OCI-M1 (cell line): ENCODE measurements around the gene ANKRD13A.
"Not testable (repeated sequence)": the region's sequence is repeated elsewhere in the genome, so short reads cannot be mapped to it uniquely, and the experiment has no call there.

Source experiments
- DNase-seq: peaks from one replicate; lab custom pipeline; 2025; lab: John Stamatoyannopoulos, UW

ANKRD13A gene

DNA sequence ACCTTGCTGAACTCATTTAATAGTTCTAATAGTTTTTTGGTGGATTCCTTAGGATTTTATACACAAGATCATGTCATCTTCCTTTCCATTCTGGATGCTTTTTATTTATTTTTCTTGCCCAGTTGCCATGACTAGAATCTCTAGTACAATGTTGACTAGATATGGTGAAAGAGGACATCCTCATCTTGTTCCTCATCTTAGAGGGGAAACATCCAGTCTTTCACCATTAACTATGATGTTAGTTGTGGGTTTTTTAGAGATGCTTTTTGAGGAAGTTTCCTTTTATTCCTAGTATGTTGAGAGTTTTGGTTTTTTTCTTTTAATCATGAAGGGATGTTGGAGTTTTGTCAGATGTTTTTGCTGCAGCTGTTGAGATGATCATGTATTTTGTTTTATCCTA lies 8.7 kb downstream of the ANKRD13A start:
- DNase-seq: peak; percentile 23

DNA sequence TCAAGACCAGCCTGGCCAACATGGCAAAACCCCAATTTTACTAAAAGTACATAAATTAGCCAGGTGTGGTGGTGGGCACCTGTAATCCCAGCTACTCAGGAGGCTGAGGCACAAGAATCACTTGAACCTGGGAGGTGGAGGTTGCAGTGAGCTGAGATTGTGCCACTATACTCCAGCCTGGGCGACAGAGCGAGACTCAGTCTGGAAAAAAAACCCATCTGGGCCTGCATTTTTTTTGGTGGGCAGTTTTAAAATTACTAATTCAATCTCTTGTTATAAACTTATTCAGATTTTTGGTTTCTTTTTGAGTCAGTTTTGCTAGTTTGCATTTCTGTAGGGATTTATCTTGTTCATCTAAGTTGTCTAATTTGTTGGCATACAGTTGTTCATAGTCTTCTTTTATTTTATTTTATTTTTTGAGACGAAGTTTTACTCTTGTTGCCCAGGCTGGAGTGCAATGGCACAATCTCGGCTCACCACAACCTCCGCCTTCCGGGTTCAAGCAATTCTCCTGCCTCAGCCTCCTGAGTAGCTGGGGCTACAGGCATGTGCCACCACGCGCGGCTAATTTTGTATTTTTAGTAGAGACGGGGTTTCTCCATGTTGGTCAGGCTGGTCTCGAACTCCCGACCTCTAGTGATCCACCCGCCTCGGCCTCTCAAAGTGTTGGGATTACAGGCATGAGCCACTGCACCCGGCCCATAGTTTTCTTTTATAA lies 9.6 kb downstream of the ANKRD13A start:
- not testable (repeated sequence) for DNase-seq

DNA sequence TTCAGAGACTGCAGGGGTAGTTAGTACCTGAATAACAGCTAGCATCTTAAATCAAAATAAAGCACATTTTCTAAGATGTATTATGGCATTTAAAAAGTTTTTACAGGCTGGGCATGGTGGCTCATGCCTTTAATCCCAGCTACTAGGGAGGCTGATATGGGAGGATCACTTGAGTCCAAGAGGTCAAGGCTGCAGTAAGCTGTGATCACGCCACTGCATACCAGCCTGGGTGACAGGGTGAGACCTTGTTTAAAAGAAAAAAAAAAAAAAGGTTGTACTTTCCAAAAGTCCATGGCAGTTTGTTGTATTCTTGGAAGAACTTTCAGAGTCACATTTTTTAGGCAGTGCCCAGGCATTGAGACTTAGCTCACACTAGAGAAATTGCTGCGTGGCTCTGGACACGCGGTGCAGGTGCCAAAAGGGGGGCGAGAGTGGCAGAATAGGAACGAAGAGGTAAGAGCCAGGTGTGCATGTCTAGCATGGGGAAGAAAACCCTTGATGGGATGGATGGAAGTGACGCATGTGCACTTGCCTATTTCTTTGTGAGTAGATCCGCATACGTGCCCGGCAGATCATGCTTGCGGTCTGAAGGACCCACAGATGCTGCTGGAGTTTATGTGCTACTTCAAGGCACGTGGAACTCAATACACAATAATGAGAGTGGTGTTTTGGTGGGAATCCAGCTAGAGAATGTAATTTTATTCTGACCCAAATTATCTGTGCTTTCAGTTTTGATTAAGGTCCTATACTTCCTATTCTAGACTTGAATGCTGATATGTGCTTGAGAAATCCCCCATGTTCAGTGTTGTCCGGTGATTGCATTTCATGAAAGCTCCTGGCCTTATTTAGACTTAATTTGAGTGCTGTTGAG lies 11.9 kb downstream of the ANKRD13A start:
- no peak for DNase-seq

DNA sequence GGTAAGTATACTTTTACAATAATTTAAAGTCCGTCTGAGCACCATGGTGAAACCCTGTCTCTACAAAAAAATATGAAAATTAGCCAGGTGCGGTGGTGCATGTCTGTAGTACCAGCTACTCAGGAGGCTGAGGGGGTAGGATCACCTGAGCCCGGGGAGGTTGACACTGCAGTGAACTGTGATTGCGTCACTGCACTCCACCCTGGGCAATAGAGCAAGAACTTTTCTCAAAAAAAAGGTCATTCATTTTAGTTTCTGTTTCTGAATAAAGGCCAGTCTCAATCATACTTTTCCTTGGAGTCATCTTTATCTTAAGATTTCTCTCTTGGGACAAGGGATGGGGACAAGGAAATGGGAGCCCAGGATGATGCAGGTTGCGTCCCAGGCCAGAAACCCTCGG lies 12.9 kb downstream of the ANKRD13A start:
- no peak for DNase-seq

DNA sequence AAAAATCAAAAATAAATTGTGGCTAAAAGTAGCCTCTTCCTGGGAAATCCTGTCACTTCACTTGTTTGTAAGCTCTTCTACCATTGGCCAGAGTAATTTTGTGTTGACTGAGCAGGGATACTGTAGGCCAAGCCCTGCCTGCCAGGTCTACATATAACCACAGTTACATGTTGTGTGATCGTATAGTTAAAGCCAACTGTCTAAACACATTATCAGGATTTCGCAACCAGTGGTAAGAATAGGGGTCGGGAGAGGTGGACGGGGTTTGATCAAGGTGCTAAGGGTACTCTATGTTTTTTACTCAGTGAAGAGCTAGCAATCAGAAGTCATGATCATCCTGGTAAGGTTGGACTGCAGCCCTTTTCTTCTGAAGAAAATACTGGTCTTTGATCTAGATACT lies 13.4 kb downstream of the ANKRD13A start:
- DNase-seq: no peak

DNA sequence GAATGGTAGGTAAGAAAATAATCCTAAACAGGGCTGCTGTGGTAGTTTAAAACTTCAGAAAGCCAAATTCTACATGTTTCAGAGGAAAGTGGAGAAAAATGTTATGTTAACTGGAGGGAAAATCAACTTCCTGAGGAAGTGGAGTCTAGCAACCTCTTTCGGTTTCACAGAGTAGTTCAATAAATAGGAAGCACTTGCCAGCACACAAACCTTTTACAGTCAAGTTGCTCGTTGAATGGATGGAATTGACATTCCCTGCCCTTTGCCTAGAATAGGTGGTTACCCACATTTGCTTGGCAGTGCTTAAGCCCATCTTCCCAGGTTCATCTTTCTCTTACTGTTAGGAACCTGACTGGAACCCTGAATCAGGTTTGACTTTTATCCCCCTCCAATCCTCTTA lies 15.9 kb downstream of the ANKRD13A start:
- no peak for DNase-seq

DNA sequence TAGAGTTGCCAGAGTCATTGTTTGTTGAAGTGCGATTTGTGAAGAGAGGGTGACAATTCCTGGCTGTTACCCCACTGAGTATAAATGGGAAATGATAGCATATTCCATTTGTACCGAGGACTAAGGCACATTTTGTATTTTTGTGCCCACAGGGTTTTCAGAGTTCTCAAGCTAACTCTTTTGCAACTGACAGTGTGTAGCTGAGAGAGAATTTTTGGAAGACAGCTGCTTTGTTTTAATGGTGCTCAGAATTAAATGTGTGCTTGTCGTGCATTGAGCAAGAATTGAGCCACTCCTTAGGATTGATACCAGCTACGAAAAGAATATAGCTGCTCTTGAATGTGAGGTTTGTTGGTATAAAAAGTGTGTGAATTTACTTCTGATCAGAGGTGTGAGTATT lies 21.7 kb downstream of the ANKRD13A start:
- no peak for DNase-seq

DNA sequence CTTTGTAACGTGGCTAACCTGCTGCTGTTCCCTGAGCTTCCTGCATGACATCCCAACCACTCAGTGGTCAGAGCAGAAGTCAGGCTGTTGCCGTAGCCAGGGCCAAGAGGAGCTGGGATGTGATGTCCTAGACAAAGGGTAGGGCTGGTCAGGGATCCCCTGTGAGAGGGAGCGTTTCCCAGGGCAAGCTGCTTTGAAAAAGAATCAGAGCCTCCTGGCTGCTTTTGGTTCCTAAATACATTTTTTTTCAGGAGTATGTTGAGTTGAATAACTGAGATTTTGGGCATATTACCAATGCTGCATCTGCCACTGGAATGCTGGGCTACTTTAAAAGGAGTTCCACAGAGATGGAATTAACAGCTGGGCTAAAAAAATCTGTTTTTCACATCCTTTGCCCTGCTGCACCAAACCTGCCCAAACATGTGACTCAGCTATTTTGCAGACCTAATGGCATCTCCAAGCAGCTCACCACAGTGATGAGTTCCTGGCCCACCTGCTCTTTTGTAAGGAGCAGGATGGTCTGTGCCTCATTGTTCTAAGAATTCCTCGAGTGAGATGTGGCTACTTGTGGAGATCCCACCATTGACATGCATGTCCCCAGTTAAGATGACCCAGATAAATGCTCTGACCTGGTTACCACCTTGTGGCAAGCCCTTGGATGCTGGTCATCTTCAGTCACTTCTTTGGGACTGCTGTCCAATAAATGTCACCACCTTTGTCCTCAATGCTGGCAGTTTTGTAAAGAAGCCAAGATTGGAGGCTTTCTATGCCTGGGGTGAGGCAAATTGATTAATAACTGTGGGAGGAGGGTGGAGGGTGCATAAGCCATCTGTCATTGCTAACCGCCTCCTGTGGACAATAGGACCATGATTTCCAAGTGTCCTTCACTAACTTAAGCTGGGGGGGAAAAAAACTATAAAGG lies 24.1 kb downstream of the ANKRD13A start:
- DNase-seq: no peak

DNA sequence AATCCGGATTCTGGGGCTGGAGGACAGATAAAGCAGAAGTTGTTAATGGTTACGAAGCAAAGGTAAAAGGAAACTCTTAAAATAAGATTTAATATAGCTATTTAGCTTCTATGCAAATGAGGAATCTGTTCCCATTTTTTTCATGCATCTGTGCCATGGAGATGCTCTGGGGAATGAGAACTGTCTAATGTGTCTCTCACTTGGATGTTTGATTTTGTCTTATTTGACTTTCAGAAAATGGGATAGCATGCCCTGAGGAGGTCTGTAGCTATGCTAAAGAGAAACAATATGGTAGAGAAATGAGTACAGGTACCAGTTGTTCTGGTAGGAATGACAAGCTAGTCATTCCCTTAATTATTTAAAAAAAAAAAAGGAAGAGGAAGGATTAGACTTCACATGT lies 24.8 kb downstream of the ANKRD13A start:
- no peak for DNase-seq

DNA sequence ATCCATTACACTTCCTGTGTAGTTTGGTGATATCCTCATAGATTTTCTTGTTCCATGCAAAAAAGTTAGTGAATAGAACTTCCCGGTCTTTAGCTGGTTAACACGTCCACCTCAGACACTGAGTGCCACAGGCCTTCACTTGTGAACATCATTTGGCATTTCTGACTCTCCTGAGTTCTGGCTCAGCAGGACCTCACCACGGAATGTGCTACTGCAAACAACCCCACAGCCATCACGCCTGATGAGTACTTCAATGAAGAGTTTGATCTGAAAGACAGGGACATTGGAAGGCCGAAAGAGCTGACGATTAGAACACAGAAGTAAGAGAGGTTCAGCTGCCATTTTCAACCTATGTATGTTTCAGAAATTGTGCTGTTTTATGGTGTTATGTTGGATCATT lies 29.1 kb downstream of the ANKRD13A start:
- no peak for DNase-seq

DNA sequence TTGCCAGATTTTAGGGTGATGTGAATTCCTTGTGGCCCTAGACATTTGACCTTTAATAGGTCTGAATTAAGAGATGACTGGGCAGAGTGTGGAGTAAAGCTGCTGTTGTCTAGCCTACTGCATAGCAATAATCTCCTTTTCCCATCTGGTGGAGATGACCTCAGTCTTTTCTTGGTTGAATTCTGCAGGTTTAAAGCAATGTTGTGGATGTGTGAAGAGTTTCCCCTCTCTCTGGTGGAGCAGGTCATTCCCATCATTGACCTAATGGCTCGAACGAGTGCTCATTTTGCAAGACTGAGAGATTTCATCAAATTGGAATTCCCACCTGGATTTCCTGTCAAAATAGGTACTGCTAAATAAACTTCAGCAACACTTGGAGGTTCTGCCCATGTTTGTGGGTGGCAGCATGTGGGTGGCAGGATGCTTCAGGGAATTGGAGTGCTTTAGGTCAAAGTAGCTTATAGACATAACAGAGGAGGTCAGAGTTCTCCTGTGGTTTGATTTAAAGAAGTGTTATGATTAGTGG lies 30.1 kb downstream of the ANKRD13A start:
- DNase-seq: no peak

DNA sequence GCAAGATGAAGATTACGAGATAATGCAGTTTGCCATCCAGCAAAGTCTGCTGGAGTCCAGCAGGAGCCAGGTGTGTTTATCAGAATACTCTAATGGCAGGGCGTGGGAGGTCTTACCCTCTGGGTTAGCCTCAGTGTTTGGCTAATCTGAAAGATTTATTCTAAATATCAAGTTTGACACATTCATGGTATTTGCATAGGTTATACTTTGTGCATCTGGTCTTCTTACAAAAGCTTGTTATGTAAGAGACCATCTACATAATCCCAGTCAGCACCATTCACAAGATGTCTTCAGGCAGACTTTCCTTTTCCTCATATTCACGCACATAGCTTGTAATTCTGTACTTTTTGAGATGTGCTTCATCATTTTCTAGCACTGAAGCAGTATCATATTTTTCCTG lies 34.7 kb downstream of the ANKRD13A start:
- no peak for DNase-seq

DNA sequence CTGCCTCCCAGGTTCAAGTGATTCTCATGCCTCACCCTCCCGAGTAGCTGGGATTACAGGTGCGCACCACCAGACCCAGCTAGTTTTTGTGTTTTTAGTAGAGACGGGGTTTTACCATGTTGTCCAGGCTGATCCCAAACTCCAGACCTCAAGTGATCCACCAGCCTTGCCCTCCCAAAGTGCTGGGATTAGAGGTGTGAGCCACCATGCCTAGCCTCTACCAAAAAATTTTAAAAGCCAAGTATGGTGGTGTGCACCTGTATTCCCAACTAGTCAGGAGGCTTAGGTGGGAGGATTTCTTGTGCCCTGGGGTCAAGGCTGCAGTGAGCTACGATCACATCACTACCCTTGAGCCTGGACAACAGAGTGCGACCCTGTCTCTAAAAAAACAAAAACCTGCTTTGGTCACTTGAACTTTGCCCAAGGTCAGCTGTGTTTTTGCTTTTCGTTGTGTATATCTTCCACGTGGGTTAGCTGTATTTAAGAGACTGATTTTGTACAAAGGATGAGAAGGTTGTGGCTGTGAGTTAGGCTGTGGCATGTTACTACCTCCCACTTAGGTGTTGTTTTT lies 36.4 kb downstream of the ANKRD13A start:
- no peak for DNase-seq

DNA sequence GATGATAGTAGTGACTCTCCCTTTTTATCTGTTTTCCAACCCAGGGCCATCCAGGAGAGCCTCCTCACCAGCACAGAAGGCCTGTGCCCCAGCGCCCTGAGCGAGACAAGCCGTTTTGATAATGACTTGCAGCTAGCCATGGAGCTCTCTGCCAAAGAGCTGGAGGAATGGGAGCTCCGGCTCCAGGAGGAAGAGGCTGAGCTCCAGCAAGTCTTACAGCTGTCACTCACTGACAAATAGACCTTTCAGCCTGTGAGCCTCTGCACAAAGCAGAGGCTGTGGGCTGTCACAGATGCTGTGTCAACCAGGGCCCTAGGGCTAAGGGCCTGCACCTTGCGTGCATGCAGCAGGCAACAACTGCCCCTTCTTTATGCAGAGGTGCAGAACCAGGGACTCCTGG lies 38.1 kb downstream of the ANKRD13A start:
- no peak for DNase-seq

DNA sequence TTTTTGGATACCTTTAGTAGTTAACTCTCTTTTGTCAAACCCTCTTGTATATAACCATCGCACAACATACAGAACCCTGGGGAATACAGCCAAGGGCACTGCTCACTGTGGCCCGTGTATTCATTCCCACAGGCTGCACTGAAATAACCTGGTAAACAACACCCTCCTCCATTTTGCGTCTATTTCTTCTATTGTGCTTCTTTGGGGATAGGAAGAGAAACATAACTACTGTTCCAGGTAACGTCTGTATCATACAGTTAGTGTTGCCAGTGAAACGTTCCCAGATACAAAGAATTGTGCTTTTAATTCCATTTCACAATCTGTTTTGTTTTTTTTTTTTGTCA lies 39.5 kb downstream of the ANKRD13A start:
- no peak for DNase-seq

DNA sequence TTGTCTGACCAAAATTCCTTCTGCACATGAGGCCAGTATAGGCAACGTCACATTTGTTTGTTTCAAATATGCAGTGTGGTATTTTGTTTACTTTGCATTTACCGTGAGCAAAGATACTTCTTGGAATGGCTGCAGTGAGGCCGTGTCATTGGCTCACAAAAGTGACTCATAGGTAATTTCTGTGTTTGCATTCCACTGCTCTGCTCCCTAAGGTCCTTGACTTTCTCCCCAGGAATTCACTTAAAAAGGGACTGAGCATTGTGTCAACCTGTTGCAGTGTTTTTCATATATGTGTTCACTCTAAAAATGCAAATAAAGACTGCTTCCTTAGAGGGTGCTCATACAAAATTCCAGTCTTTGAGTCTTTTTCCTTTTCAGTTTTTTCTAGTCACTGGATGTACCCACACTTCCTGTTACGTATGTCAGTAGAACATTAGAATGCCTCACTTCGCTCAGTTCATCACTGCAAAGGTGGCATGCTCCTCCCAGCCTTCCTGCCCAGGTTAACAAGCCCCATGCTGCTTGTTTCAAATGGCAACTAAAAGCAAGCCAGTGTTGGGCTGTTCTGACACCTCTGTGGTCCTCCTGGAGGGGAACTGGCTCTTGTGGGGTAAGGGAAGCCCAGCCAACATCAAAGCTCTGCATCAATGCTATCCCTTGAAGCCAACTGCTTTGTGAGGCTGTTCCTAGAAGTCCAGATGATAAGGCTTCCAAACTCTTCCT lies 40.0 kb downstream of the ANKRD13A start:
- no peak for DNase-seq

DNA sequence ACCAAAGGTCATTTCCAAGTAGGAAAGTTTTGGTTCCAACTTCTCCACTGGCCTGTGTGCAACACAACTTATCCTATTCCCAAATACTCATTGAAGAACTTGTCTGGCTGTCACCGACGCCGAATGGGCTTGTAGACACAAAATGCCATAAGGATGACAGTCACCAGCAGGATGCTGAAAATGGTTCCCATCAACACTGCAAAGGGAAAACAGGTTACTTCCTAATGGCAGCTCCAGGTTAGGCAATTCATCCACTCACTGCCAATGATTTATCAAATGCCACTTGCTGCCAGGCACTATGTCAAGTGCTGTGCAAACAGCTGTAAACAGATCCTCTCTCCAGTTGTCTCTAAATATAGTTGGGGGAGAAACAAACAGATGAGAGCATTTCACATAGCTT lies 43.0 kb downstream of the ANKRD13A start:
- no peak for DNase-seq

DNA sequence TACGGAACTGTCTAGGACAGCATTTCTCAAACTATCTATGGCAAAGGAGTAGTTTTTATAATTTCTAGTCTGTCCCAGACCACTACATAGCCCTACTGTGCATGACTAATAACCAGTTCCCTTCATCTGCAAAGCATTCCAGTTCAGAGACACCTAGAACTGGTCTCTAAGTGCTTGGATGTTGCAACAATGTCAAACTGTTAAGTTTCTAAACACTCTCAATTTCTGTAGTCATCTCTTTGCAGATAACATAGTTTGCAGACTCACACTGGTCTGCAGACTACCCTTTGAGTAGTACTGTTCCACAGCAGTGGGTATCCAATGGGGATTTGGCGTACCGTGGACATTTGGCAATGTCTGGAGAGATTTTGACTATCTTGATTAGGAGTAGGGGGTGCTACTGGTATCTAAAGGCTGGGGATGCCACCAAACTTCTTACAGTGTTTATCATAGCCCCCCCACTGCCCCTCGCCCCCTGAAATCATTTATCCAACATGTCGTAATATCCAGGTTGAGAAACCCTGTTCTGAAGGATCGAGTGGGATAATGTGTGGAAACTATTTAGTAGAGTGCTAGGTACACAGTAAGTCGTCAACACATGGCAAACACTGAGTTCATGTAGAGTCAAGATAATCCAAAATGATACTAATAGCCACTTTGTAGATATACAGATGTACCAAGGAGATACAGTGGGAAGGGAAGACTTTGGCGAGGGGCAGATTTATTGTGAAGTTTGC lies 47.4 kb downstream of the ANKRD13A start:
- DNase-seq: peak; percentile 20

DNA sequence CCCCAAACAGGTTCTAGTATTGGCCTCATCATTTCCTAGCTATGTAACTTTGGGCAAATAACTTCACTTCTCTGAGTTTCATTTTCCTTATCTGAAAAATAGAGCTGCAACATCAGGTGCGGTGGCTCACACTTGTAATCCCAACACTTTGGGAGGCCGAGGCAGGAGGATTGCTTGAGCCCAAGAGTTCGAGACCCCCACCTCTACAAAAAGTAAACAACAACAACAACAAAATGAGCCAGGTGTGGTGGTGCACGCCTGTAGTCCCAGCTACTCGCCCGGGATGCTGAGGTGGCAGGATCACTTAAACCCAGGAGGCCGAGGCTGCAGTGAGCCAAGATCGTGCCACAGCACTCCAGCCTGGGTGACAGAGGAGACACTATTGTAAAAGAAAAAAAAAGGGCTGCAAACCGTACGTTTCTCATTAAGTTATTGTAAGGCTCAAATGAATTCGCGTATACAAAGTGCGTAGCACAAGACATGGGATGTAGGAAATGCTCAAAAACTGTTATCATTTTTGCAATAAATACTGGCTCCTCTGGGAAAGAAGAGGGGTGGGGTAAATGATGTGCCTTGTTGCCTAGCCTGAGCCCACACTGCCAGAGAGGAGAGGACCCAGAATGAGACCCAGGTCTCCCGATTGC lies 48.2 kb downstream of the ANKRD13A start:
- no peak for DNase-seq
